Measurements from ENCODE around the gene APOBEC3C.

DNA sequence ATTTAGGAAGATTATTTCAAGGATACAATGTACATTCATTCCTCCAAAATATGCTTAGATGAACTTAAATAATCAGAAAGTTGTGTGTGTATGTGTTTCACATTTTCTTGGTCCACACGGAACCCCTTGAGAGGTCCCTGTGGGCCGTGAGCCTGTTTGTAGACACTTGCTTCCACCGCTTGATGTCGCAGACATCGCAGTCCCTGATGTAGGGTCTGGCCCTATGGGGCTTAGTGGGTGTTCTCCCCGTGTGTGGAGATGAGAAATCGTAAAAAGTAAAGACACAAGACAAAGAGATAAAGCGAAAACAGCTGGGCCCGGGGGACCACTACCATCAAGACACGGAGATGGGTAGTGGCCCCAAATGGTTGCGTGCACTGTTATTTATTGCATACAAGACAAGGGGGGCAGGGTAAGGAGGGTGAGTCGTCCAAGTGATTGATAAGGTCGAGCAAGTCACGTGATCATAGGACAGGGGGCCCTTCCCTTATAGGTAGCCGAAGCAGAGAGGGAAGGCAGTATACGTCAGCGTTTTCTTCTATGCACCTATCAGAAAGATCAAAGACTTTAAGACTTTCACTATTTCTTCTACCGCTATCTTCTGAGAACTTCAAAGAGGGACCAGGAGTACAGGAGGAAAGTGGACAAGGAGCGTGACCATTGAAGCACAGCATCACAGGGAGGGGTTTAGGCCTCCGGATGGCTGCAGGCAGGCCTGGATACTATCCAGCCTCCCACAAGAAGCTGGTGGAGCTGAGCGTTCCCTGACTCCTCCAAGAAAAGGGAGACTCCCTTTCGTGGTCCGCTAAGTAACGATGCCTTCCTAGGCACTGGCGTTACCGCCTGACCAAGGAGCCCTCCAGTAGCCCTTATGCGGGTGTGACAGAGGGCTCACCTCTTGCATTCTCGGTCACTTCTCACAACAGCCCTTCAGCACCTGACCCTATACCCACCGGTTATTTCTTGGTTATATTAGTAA, 1.2 kb upstream of the APOBEC3C start:
- TF ChIP-seq, protein P1, sequence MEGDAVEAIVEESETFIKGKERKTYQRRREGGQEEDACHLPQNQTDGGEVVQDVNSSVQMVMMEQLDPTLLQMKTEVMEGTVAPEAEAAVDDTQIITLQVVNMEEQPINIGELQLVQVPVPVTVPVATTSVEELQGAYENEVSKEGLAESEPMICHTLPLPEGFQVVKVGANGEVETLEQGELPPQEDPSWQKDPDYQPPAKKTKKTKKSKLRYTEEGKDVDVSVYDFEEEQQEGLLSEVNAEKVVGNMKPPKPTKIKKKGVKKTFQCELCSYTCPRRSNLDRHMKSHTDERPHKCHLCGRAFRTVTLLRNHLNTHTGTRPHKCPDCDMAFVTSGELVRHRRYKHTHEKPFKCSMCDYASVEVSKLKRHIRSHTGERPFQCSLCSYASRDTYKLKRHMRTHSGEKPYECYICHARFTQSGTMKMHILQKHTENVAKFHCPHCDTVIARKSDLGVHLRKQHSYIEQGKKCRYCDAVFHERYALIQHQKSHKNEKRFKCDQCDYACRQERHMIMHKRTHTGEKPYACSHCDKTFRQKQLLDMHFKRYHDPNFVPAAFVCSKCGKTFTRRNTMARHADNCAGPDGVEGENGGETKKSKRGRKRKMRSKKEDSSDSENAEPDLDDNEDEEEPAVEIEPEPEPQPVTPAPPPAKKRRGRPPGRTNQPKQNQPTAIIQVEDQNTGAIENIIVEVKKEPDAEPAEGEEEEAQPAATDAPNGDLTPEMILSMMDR (conservative IDR thresholded peaks at IDR 0.05; ENCODE audit: low read depth, low read length): no peak
- TF ChIP-seq POLR2A (IDR thresholded peaks at IDR 0.05; ENCODE audit: low read depth, low read length) (no peak), BHLHE40 (IDR thresholded peaks at IDR 0.05; ENCODE audit: low read depth, low read length) (no peak), MXI1 (IDR thresholded peaks at IDR 0.05; ENCODE audit: borderline replicate concordance, low read depth, low read length) (no peak), RFX5 (IDR thresholded peaks at IDR 0.05; ENCODE audit: low read depth, low read length) (no peak), SMC3 (IDR thresholded peaks at IDR 0.05; ENCODE audit: low read depth, low read length) (no peak), CEBPB (IDR thresholded peaks at IDR 0.05; ENCODE audit: low read depth, low read length) (no peak), MAZ (IDR thresholded peaks at IDR 0.05; ENCODE audit: borderline replicate concordance, low read depth, low read length) (no peak), MAFK (IDR thresholded peaks at IDR 0.05; ENCODE audit: low read depth, low read length) (no peak), RCOR1 (IDR thresholded peaks at IDR 0.05; ENCODE audit: insufficient replicate concordance, low read length) (no peak)
- TF ChIP-seq, protein P2, sequence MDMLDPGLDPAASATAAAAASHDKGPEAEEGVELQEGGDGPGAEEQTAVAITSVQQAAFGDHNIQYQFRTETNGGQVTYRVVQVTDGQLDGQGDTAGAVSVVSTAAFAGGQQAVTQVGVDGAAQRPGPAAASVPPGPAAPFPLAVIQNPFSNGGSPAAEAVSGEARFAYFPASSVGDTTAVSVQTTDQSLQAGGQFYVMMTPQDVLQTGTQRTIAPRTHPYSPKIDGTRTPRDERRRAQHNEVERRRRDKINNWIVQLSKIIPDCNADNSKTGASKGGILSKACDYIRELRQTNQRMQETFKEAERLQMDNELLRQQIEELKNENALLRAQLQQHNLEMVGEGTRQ (IDR thresholded peaks at IDR 0.05; ENCODE audit: low read depth, low read length): no peak
- TF ChIP-seq, protein P3, sequence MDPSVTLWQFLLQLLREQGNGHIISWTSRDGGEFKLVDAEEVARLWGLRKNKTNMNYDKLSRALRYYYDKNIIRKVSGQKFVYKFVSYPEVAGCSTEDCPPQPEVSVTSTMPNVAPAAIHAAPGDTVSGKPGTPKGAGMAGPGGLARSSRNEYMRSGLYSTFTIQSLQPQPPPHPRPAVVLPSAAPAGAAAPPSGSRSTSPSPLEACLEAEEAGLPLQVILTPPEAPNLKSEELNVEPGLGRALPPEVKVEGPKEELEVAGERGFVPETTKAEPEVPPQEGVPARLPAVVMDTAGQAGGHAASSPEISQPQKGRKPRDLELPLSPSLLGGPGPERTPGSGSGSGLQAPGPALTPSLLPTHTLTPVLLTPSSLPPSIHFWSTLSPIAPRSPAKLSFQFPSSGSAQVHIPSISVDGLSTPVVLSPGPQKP (IDR thresholded peaks at IDR 0.05; ENCODE audit: borderline replicate concordance, low read depth, low read length): no peak
